ENCODE results near the gene ANKS1B.

- TF ChIP-seq CTCF (conservative IDR thresholded peaks at IDR 0.05; ENCODE audit: low read depth, low read length) (no peak), POLR2A (IDR thresholded peaks at IDR 0.05; ENCODE audit: low read depth, low read length) (no peak), BHLHE40 (IDR thresholded peaks at IDR 0.05; ENCODE audit: low read depth, low read length) (no peak), RCOR1 (IDR thresholded peaks at IDR 0.05; ENCODE audit: insufficient replicate concordance, low read length) (no peak), FOS (IDR thresholded peaks at IDR 0.05; ENCODE audit: low read depth, low read length) (no peak), CEBPB (IDR thresholded peaks at IDR 0.05; ENCODE audit: low read depth, low read length) (no peak), ELK1 (IDR thresholded peaks at IDR 0.05; ENCODE audit: borderline replicate concordance, low read depth, low read length) (no peak), RFX5 (IDR thresholded peaks at IDR 0.05; ENCODE audit: low read depth, low read length) (no peak), MAFK (IDR thresholded peaks at IDR 0.05; ENCODE audit: low read depth, low read length) (no peak), SMC3 (IDR thresholded peaks at IDR 0.05; ENCODE audit: low read depth, low read length) (no peak), MXI1 (IDR thresholded peaks at IDR 0.05; ENCODE audit: borderline replicate concordance, low read depth, low read length) (no peak), RAD21 (IDR thresholded peaks at IDR 0.05; ENCODE audit: low read length) (no peak)
Measured at GRCh38 chr12:99948370-99948769, 36.4 kb downstream of the ANKS1B start.

Measured in IMR-90 (cell line).